ENCODE results near the gene NOS3.

The NOS3 gene

DNA sequence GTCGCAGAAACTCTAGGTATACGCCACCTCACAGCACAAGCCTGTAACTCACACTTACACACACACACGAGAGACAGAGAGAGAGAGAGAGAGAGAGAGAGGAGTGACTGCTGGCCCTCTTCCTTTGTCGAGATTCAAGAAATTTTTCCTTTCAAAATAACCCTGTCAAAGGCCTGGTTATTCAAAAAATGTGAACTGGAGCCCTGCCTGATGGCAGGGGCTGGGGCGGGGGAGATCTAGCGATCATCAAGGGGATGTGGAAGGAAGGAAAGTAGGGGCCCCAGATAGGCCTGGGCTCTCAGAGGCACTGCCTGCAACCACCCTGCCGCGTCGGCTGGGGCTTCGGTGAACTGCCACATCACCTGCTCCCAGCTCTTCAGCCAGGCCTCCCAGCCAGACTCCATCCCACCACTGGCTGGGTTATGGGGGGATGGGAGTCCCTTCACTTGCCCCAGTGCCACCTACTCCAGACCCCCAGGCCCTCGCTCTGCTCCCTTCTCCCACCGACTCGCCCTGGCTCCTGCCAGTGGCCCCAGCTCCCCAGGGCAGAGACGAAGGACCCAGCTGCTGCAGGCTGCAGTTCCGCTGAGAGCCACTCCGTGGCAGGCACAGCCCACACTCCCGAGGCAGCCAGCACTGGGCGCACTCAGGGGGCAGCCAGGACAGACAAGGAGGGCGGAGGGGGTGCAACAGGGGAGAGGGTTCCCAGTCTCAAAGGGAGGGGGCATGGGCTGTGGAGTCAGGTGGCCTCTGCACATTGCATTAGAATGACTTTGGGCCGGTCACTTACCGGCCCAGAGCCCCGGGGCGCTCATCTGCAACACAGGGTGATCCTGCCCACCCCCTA is 28.0 kb upstream of the NOS3 start:
- Histone ChIP-seq H3K4me3 (ENCODE audit: low read depth, low read length) (no peak overlapping the region), H3K36me3 (ENCODE audit: control insufficient read depth in 2 of 2, insufficient read depth in 1 of 2, low read length in 2 of 2) (no peaks in the 10 kb centered on the region), H3K27ac (ENCODE audit: extremely low read depth, low read depth, low read length) (no peak overlapping the region), H3K4me1 (ENCODE audit: control insufficient read depth, insufficient read depth, low read length) (no peaks in the 10 kb centered on the region), H3K9me3 (ENCODE audit: control insufficient read depth, insufficient read depth, low read depth, low read length) (no peaks in the 10 kb centered on the region)
- POLR2A ChIA-PET = no interaction called here
- CTCF ChIA-PET = interaction anchor here (0.5 to 11.1 kb wide), 35 partner anchors 7 to 647 kb away, joined by 3 to 124 read pairs (median 4); partner anchors contain the start of genes ATG9B and NOS3
- TF ChIP-seq SP7 (tag by site-specific recombination; IDR thresholded peaks at IDR 0.05) (no peak), ZNF112 (tag by site-specific recombination; IDR thresholded peaks at IDR 0.05) (no peak), MZF1 (tag by site-specific recombination; IDR thresholded peaks at IDR 0.05; ENCODE audit: borderline replicate concordance) (no peak), ZNF133 (tag by site-specific recombination; IDR thresholded peaks at IDR 0.05) (no peak), ZNF596 (tag by site-specific recombination; IDR thresholded peaks at IDR 0.05) (0 out of 2 replicates have a peak, but pooled peaks have one; percentile 25), ZNF701 (tag by site-specific recombination; IDR thresholded peaks at IDR 0.05) (no peak), ZNF211 (tag by site-specific recombination; IDR thresholded peaks at IDR 0.05; ENCODE audit: low read depth) (no peak), ZNF23 (tag by site-specific recombination; IDR thresholded peaks at IDR 0.05; ENCODE audit: borderline replicate concordance) (no peak), ZNF792 (tag by site-specific recombination; IDR thresholded peaks at IDR 0.05) (no peak), ZNF416 (tag by site-specific recombination; IDR thresholded peaks at IDR 0.05) (no peak), ZNF354C (tag by site-specific recombination; IDR thresholded peaks at IDR 0.05; ENCODE audit: borderline replicate concordance, low read depth) (no peak), ZNF174 (tag by site-specific recombination; IDR thresholded peaks at IDR 0.05) (no peak), ZNF585B (tag by site-specific recombination; IDR thresholded peaks at IDR 0.05) (no peak), EGR2 (tag by site-specific recombination; IDR thresholded peaks at IDR 0.05; ENCODE audit: low read depth) (0 out of 2 replicates have a peak, but pooled peaks have one; percentile 15), ZFP69B (tag by site-specific recombination; IDR thresholded peaks at IDR 0.05) (no peak), ZNF155 (tag by site-specific recombination; IDR thresholded peaks at IDR 0.05) (no peak), ZNF521 (tag by site-specific recombination; IDR thresholded peaks at IDR 0.05) (no peak), ZNF404 (tag by site-specific recombination; IDR thresholded peaks at IDR 0.05) (no peak), SETDB1 (IDR thresholded peaks at IDR 0.05; ENCODE audit: insufficient read length, low read length) (no peak), ZNF266 (tag by site-specific recombination; IDR thresholded peaks at IDR 0.05; ENCODE audit: low read depth) (no peak), WT1 (tag by site-specific recombination; IDR thresholded peaks at IDR 0.05) (no peak), ZIC2 (tag by site-specific recombination; IDR thresholded peaks at IDR 0.05) (0 out of 2 replicates have a peak, but pooled peaks have one; percentile 12), ZNF677 (tag by site-specific recombination; IDR thresholded peaks at IDR 0.05) (no peak), GLIS2 (tag by site-specific recombination; IDR thresholded peaks at IDR 0.05) (peak; percentile 63), ZNF529 (tag by site-specific recombination; IDR thresholded peaks at IDR 0.05; ENCODE audit: insufficient replicate concordance) (no peak), ZNF501 (tag by site-specific recombination; IDR thresholded peaks at IDR 0.05) (no peak), SCRT1 (tag by site-specific recombination; IDR thresholded peaks at IDR 0.05; ENCODE audit: borderline replicate concordance) (no peak), ZNF548 (tag by site-specific recombination; IDR thresholded peaks at IDR 0.05) (no peak), ZFHX2 (tag by site-specific recombination; conservative IDR thresholded peaks at IDR 0.05) (no peak), BCL11A (tag by site-specific recombination; IDR thresholded peaks at IDR 0.05; ENCODE audit: low read depth) (no peak), ZNF473 (tag by site-specific recombination; IDR thresholded peaks at IDR 0.05) (no peak)
- TF ChIP-seq, protein P1, sequence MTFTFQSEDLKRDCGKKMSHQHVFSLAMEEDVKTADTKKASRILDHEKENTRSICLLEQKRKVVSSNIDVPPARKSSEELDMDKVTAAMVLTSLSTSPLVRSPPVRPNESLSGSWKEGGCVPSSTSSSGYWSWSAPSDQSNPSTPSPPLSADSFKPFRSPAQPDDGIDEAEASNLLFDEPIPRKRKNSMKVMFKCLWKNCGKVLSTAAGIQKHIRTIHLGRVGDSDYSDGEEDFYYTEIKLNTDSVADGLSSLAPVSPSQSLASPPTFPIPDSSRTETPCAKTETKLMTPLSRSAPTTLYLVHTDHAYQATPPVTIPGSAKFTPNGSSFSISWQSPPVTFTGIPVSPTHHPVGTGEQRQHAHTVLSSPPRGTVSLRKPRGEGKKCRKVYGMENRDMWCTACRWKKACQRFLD (tag by site-specific recombination; IDR thresholded peaks at IDR 0.05) = no peak
- TF ChIP-seq, protein P2, sequence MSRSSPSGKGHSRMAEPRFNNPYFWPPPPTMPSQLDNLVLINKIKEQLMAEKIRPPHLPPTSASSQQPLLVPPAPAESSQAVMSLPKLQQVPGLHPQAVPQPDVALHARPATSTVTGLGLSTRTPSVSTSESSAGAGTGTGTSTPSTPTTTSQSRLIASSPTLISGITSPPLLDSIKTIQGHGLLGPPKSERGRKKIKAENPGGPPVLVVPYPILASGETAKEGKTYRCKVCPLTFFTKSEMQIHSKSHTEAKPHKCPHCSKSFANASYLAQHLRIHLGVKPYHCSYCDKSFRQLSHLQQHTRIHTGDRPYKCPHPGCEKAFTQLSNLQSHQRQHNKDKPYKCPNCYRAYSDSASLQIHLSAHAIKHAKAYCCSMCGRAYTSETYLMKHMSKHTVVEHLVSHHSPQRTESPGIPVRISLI (tag by site-specific recombination; IDR thresholded peaks at IDR 0.05) = no peak
- TF ChIP-seq, protein P3, sequence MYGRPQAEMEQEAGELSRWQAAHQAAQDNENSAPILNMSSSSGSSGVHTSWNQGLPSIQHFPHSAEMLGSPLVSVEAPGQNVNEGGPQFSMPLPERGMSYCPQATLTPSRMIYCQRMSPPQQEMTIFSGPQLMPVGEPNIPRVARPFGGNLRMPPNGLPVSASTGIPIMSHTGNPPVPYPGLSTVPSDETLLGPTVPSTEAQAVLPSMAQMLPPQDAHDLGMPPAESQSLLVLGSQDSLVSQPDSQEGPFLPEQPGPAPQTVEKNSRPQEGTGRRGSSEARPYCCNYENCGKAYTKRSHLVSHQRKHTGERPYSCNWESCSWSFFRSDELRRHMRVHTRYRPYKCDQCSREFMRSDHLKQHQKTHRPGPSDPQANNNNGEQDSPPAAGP (tag by site-specific recombination; IDR thresholded peaks at IDR 0.05) = no peak
- TF ChIP-seq, protein P4, sequence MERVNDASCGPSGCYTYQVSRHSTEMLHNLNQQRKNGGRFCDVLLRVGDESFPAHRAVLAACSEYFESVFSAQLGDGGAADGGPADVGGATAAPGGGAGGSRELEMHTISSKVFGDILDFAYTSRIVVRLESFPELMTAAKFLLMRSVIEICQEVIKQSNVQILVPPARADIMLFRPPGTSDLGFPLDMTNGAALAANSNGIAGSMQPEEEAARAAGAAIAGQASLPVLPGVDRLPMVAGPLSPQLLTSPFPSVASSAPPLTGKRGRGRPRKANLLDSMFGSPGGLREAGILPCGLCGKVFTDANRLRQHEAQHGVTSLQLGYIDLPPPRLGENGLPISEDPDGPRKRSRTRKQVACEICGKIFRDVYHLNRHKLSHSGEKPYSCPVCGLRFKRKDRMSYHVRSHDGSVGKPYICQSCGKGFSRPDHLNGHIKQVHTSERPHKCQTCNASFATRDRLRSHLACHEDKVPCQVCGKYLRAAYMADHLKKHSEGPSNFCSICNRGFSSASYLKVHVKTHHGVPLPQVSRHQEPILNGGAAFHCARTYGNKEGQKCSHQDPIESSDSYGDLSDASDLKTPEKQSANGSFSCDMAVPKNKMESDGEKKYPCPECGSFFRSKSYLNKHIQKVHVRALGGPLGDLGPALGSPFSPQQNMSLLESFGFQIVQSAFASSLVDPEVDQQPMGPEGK (tag by site-specific recombination; IDR thresholded peaks at IDR 0.05) = peak; percentile 39; the same call in 1 of the 2 replicates

Data from HEK293 (cell line).